ENCODE data around the gene GATA3. TPM values are rescaled to one million over a fixed set of nuclear protein-coding genes. Genes with fewer than 3 reads are reported as not detected.

The GATA3 gene
- total RNA-seq, 1 donor from 2014 or later: 63.6 TPM

GRCh38 chr10:8064436-8064835, 9.9 kb downstream of the GATA3 start:
- no peaks in the 10 kb centered on the region for H3K27me3 Mint-ChIP-seq (ENCODE audit: low read depth)
- peaks cover 43% of the 10 kb centered on the region for H3K36me3 Mint-ChIP-seq
- H3K4me3 Mint-ChIP-seq: peak overlapping the region; percentile 11
- no peak for TF ChIP-seq CTCF (IDR thresholded peaks at IDR 0.05; ENCODE audit: unreplicated experiment)
- no peaks in the 10 kb centered on the region for H3K9me3 Mint-ChIP-seq
- peak overlapping the region; percentile 37 for H3K27ac Mint-ChIP-seq
- DNase-seq (ENCODE audit: low spot score in 2 of 2, unreplicated experiment in 2 of 2): no peak
- peaks cover 67% of the 10 kb centered on the region for H3K4me1 Mint-ChIP-seq

- Mint-ChIP-seq H3K4me3 (no peak overlapping the region), H3K9me3 (no peaks in the 10 kb centered on the region), H3K27me3 (ENCODE audit: low read depth) (no peaks in the 10 kb centered on the region)
Observed at GRCh38 chr10:8065651-8066050, 11.2 kb downstream of the GATA3 start.

GRCh38 chr10:8066124-8066523, 11.6 kb downstream of the GATA3 start:
- Mint-ChIP-seq H3K9me3 (no peaks in the 10 kb centered on the region), H3K4me3 (no peak overlapping the region), H3K27me3 (ENCODE audit: low read depth) (no peaks in the 10 kb centered on the region), H3K36me3 (peaks cover 54% of the 10 kb centered on the region), H3K4me1 (peaks cover 55% of the 10 kb centered on the region), H3K27ac (peak overlapping the region; percentile 14)
- no peak for TF ChIP-seq CTCF (IDR thresholded peaks at IDR 0.05; ENCODE audit: unreplicated experiment)
- DNase-seq (ENCODE audit: low spot score in 2 of 2, unreplicated experiment in 2 of 2): no peak

More at GRCh38 chr10:8065651-8066050, 11.2 kb downstream of the GATA3 start:
- DNase-seq (ENCODE audit: low spot score in 2 of 2, unreplicated experiment in 2 of 2): no peak
- Mint-ChIP-seq H3K36me3 (peaks cover 49% of the 10 kb centered on the region), H3K27ac (peak overlapping the region; percentile 43), H3K4me1 (peaks cover 56% of the 10 kb centered on the region)
- TF ChIP-seq CTCF (IDR thresholded peaks at IDR 0.05; ENCODE audit: unreplicated experiment): no peak

GRCh38 chr10:8066797-8067196, 12.3 kb downstream of the GATA3 start:
- Mint-ChIP-seq H3K4me3 (no peak overlapping the region), H3K27me3 (ENCODE audit: low read depth) (no peaks in the 10 kb centered on the region), H3K27ac (peak overlapping the region; percentile 25), H3K9me3 (no peaks in the 10 kb centered on the region), H3K4me1 (peaks cover 52% of the 10 kb centered on the region), H3K36me3 (peaks cover 55% of the 10 kb centered on the region)
- TF ChIP-seq CTCF (IDR thresholded peaks at IDR 0.05; ENCODE audit: unreplicated experiment): no peak
- no peak for DNase-seq (ENCODE audit: low spot score in 2 of 2, unreplicated experiment in 2 of 2)

- H3K4me3 Mint-ChIP-seq: no peak overlapping the region
- no peak overlapping the region for H3K27ac Mint-ChIP-seq
- H3K4me1 Mint-ChIP-seq: peaks cover 33% of the 10 kb centered on the region
- no peak for DNase-seq (ENCODE audit: low spot score in 2 of 2, unreplicated experiment in 2 of 2)
- no peaks in the 10 kb centered on the region for H3K27me3 Mint-ChIP-seq (ENCODE audit: low read depth)
- peaks cover 67% of the 10 kb centered on the region for H3K36me3 Mint-ChIP-seq
- no peak for TF ChIP-seq CTCF (IDR thresholded peaks at IDR 0.05; ENCODE audit: unreplicated experiment)
- H3K9me3 Mint-ChIP-seq: no peaks in the 10 kb centered on the region
Observed at GRCh38 chr10:8069108-8069507, 14.6 kb downstream of the GATA3 start.

- Mint-ChIP-seq H3K4me3 (no peak overlapping the region), H3K9me3 (no peaks in the 10 kb centered on the region), H3K4me1 (peaks cover 28% of the 10 kb centered on the region), H3K27ac (no peak overlapping the region), H3K36me3 (peaks cover 65% of the 10 kb centered on the region), H3K27me3 (ENCODE audit: low read depth) (no peaks in the 10 kb centered on the region)
- TF ChIP-seq CTCF (IDR thresholded peaks at IDR 0.05; ENCODE audit: unreplicated experiment): no peak
- no peak for DNase-seq (ENCODE audit: low spot score in 2 of 2, unreplicated experiment in 2 of 2)
Observed at GRCh38 chr10:8069627-8070026, 15.1 kb downstream of the GATA3 start.
